Transverse colon (tissue), 4 donors: ENCODE measurements around the gene EP400. TPM values are rescaled to one million over a fixed set of nuclear protein-coding genes. Genes with fewer than 3 reads are reported as not detected.

Experiments
- DNase-seq: peaks from one replicate; pipeline ENCODE4 v3.0.0-alpha.2; 2019
- H3K27ac ChIP-seq, 4 donors: fragments of 200-600 bp; sonication (generic); 2 replicates each; pipeline ENCODE4 v1.5.1; 2016 to 2018; ENCODE audit warnings: inconsistent platforms in 4 of 4
- H3K27me3 ChIP-seq: fragments of 200-600 bp; sonication (generic); 2 replicates; pipeline ENCODE4 v1.5.1; 2017; ENCODE audit warnings: inconsistent platforms
- H3K36me3 ChIP-seq, 4 donors: fragments of 200-600 bp; sonication (generic); 2 replicates each; pipeline ENCODE4 v1.5.1; 2017 to 2019; ENCODE audit warnings: inconsistent platforms in 4 of 4
- H3K4me1 ChIP-seq, 4 donors: fragments of 200-600 bp; sonication (generic); 2 replicates each; pipeline ENCODE4 v1.5.1; 2017 to 2020; ENCODE audit warnings: inconsistent platforms in 4 of 4
- H3K4me3 ChIP-seq, 4 donors: fragments of 200-600 bp; sonication (generic); 1 replicate in 1 of 4; 2 replicates in 3 of 4; pipeline versions ENCODE4 v1.5.1 to v1.6.1; 2017 to 2019; ENCODE audit warnings: inconsistent platforms in 4 of 4
- H3K9me3 ChIP-seq, 2 donors: fragments of 200-600 bp; sonication (generic); 2 replicates each; pipeline ENCODE4 v1.5.1; 2017 to 2019; ENCODE audit warnings: inconsistent platforms in 2 of 2
- EP300 ChIP-seq: sonication (generic); formaldehyde crosslinking; IDR thresholded peaks from one replicate; pipeline ENCODE4 v1.6.1; 2017; ENCODE audit warnings: antibody characterized with exemption, low read depth
- POLR2A ChIP-seq: fragments of 450-650 bp; IDR thresholded peaks from one replicate; pipeline ENCODE4 v1.6.1; 2016; ENCODE audit warnings: antibody characterized with exemption, mild to moderate bottlenecking, moderate library complexity
- POLR2AphosphoS5 ChIP-seq, 3 donors: sonication (generic); formaldehyde crosslinking; IDR thresholded peaks; one replicate each; pipeline ENCODE4 v1.6.1; 2016; ENCODE audit warnings: antibody characterized with exemption in 3 of 3
- WGBS, 2 donors: methylation state at CpG; one replicate each; pipeline ENCODE4 v1.1.5; 2018; ENCODE audit warnings: low coverage in 1 of 2; 5-methylcytosine and 5-hydroxymethylcytosine counted together
- in situ Hi-C, 4 donors: fragments of 200-750 bp; cut with MboI; loops; one replicate each; pipeline versions ENCODE4 v1.15.0 to v1.15.1; 2017; ENCODE audit warnings: low sequenced_read_pairs in 3 of 4, low pct_ligation_motif_present in 1 of 4, low pct_unique_long_range_greater_than_20kb in 1 of 4
- intact Hi-C: fragments of 100-400 bp; cut with DNase I; formaldehyde crosslinking; loops from one replicate; pipeline ENCODE4 v1.15.1; 2023; ENCODE audit warnings: low total_unique reads
- total RNA-seq, 4 donors: library from RNA; depleted of rRNA; stranded (reverse); fragments of >200 nt; gene quantifications; one replicate each; pipeline ENCODE4 v1.1.0, GENCODE V29; 2016
- TF ChIP-seq, protein P1 (sequence below), 5 experiments: fragments of 200-600 bp in 3 of 5; fragments of 450-650 bp in 2 of 5; sonication (generic) in 3 of 5; IDR thresholded peaks; 1 replicate in 2 of 5; 2 replicates in 3 of 5; pipeline ENCODE4 v1.5.1; 2016 to 2017; ENCODE audit warnings: antibody characterized with exemption in 5 of 5, inconsistent platforms in 3 of 5, mild to moderate bottlenecking in 2 of 5, moderate library complexity in 1 of 5

EP400 gene
- total RNA-seq, 4 donors from 2014 or later, result 25.4 to 67.3 (median 37.5) TPM

GRCh38 chr12:131943389-131943788 lies 6.4 kb upstream of the EP400 start:
- Histone ChIP-seq H3K27me3 (no peaks in the 10 kb centered on the region), H3K4me3 (no peak overlapping the region), H3K27ac (no peak overlapping the region), H3K9me3 (no peaks in the 10 kb centered on the region), H3K36me3 (no peaks in the 10 kb centered on the region), H3K4me1 (peaks cover 0 to 23% (median 9%) of the 10 kb centered on the region in 4 donors)
- in situ Hi-C loops, result no loop called here
- no peak for TF ChIP-seq EP300
- no peak for TF ChIP-seq POLR2AphosphoS5 (IDR thresholded peaks at IDR 0.05)
- TF ChIP-seq, protein P1, sequence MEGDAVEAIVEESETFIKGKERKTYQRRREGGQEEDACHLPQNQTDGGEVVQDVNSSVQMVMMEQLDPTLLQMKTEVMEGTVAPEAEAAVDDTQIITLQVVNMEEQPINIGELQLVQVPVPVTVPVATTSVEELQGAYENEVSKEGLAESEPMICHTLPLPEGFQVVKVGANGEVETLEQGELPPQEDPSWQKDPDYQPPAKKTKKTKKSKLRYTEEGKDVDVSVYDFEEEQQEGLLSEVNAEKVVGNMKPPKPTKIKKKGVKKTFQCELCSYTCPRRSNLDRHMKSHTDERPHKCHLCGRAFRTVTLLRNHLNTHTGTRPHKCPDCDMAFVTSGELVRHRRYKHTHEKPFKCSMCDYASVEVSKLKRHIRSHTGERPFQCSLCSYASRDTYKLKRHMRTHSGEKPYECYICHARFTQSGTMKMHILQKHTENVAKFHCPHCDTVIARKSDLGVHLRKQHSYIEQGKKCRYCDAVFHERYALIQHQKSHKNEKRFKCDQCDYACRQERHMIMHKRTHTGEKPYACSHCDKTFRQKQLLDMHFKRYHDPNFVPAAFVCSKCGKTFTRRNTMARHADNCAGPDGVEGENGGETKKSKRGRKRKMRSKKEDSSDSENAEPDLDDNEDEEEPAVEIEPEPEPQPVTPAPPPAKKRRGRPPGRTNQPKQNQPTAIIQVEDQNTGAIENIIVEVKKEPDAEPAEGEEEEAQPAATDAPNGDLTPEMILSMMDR (IDR thresholded peaks at IDR 0.05), result no peak
- TF ChIP-seq POLR2A, result no peak
- WGBS, 2 donors, result 97% methylated on average over 8 of the region's 8 CpGs; no CpG with 5 or more reads in 1 of the 2 donors
- peak; percentile 3 for DNase-seq
- intact Hi-C loops, result no loop called here

DNA sequence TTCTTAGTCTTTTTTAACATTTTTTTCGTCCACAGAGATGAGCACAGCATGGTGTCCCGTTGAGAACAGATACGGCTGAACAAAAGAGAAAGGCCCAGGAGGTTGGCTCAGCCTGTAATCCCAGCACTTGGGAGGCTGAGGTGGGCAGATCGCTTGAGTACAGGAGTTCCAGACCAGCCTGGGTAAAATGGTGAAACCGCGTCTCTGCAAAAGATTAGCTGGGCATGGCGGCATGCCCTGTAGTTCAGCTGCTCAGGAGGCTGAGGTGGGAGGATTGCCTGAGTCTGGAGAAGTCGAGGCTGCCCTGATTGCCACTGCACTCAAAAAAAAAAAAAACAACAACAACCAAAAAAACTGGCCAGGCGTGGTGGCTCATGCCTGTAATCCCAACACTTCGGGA lies 5.9 kb upstream of the EP400 start:
- H3K27me3 ChIP-seq, result no peaks in the 10 kb centered on the region
- H3K4me1 ChIP-seq, result peaks cover 0 to 23% (median 9%) of the 10 kb centered on the region in 4 donors
- no peak for TF ChIP-seq POLR2A
- no peak for TF ChIP-seq POLR2AphosphoS5 (IDR thresholded peaks at IDR 0.05)
- TF ChIP-seq, protein P1 (IDR thresholded peaks at IDR 0.05), result no peak
- no peak for TF ChIP-seq EP300
- H3K36me3 ChIP-seq, result no peaks in the 10 kb centered on the region
- H3K27ac ChIP-seq, result no peak overlapping the region
- no peaks in the 10 kb centered on the region for H3K9me3 ChIP-seq
- DNase-seq, result peak; percentile 1
- in situ Hi-C loops, result no loop called here
- intact Hi-C loops, result no loop called here
- H3K4me3 ChIP-seq, result no peak overlapping the region
- WGBS, 2 donors, result 89 to 95% methylated on average over 3 to 10 of the region's 10 CpGs

DNA sequence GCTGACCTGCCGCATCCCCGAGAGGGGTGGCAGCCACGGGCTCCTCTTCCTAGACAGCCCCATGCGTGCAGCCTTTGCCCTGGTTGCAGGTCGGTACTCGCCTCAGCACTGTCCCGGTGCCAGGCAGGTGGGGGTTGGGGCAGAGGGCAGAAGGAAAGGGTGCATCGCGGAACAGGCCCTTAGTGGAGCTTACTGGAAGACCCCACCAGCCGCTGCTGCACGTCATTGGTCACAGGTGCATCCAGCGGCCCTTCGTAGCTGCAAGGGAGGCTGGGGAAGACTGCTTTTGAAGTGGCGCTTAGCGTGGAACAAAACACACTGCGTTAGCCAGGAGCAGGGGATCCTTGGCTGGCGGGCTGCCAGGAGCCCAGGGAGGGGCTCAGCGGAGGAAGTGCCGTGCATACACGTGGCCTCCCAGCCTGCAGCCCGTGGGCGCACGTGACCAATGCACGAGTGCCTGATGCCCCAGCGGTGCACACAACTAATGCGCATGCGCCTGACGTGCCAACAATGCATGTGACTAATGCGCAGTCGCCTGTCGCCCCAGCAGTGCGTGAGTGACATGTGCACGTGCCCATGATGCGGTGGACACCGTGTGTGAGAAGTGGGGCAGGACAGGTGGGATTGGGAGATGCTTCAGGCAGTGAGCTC lies 5.0 kb upstream of the EP400 start:
- intact Hi-C loops (no loop called here), in situ Hi-C loops (no loop called here)
- Histone ChIP-seq H3K4me3 (no peak overlapping the region), H3K4me1 (peaks cover 0 to 20% (median 12%) of the 10 kb centered on the region in 4 donors), H3K36me3 (no peaks in the 10 kb centered on the region), H3K27me3 (no peaks in the 10 kb centered on the region), H3K27ac (no peak overlapping the region), H3K9me3 (no peaks in the 10 kb centered on the region)
- WGBS, 2 donors, result 95% methylated on average over 35 of the region's 35 CpGs; no CpG with 5 or more reads in 1 of the 2 donors
- peak; percentile 4 for DNase-seq
- TF ChIP-seq EP300 (no peak), POLR2AphosphoS5 (IDR thresholded peaks at IDR 0.05) (no peak), POLR2A (no peak)
- TF ChIP-seq, protein P1 (IDR thresholded peaks at IDR 0.05), result no peak

DNA sequence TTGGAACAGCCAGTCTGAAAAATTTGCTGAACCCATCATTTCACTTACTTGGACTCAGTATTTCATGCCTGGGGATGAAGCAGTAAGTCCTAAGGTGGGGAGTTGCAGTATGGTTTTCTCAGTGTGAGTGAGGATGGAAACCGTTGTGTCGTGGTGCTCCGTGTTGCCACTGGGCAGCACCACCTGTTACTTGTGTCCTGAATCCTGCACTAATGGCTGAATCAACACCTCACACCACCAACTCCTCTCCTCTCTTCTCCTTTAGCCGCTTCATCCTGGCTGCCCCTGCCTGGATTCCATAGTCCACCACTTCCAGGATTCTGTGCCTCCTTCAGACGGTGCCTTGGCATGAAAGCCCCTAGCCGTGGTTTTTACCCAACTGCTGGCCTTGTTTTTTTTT lies 3.0 kb upstream of the EP400 start:
- H3K4me3 ChIP-seq, result no peak overlapping the region
- WGBS, 2 donors, result 57 to 77% methylated on average over 3 to 6 of the region's 6 CpGs
- TF ChIP-seq POLR2A (no peak), POLR2AphosphoS5 (IDR thresholded peaks at IDR 0.05) (no peak), EP300 (no peak)
- TF ChIP-seq, protein P1 (IDR thresholded peaks at IDR 0.05), result no peak
- no peaks in the 10 kb centered on the region for H3K9me3 ChIP-seq
- DNase-seq, result no peak
- H3K36me3 ChIP-seq, result no peaks in the 10 kb centered on the region
- in situ Hi-C loops (no loop called here), intact Hi-C loops (no loop called here)
- no peaks in the 10 kb centered on the region for H3K27me3 ChIP-seq
- H3K27ac ChIP-seq, result no peak overlapping the region
- H3K4me1 ChIP-seq, result peaks cover 7 to 20% (median 17%) of the 10 kb centered on the region in 4 donors
